ENCODE measurements around the gene MTIF2. TPM values are rescaled to one million over a fixed set of nuclear protein-coding genes. Genes with fewer than 3 reads are reported as not detected.
A peak's percentile ranks its signal among the peaks of the same experiment; 100 is the strongest.
"Not testable (repeated sequence)": the region's sequence is repeated elsewhere in the genome, so short reads cannot be mapped to it uniquely, and the experiment has no call there.

The MTIF2 gene
- total and polyA plus RNA-seq, 5 experiments from 2014 or later: 15.6 to 44.2 (median 20.6) TPM

DNA sequence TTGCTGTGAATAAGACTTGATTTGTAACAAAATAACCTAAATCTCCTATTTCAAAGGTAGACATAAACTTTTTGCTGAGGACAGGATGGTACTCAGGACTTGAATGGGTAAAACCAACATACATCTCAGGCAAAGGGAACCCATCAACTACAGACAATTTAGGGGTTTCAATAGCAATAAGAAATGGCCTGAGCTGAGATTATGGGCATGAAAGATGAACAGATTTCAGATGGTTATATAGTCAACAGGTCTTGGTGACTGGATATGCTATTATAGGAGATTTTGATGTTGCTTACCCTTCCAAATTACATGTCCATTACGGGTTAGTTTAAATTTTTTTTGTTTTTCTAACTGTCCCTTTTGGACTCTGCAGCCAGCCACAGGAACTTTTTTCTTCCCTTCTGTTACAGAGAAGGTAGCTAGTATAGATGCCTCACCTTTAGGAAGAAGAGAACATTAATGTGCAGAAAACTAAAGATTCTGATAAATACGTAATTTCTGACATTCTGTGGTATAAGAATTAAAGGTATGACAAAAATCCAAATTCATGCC is 32.0 kb downstream of the MTIF2 start:
- DNase-seq: no peak
- H3K27ac Mint-ChIP-seq: peak overlapping the region in 1 of 10 donors; percentile 6
- H3K27me3 Mint-ChIP-seq: no peaks in the 10 kb centered on the region
- peaks cover 12 to 38% (median 26%) of the 10 kb centered on the region in 4 donors for H3K4me1 Mint-ChIP-seq
- no peak overlapping the region for H3K4me3 Mint-ChIP-seq
- POLR2A ChIA-PET: interaction anchor here (0.7 to 1.6 kb wide), 3 partner anchors 12 to 188 kb away, joined by 3 to 5 read pairs (median 4); no protein-coding TSS in a partner anchor
- ATAC-seq: no peak
- H3K9me3 Mint-ChIP-seq: no peaks in the 10 kb centered on the region
- H3K36me3 Mint-ChIP-seq: peaks cover 6 to 68% (median 21%) of the 10 kb centered on the region in 3 donors

DNA sequence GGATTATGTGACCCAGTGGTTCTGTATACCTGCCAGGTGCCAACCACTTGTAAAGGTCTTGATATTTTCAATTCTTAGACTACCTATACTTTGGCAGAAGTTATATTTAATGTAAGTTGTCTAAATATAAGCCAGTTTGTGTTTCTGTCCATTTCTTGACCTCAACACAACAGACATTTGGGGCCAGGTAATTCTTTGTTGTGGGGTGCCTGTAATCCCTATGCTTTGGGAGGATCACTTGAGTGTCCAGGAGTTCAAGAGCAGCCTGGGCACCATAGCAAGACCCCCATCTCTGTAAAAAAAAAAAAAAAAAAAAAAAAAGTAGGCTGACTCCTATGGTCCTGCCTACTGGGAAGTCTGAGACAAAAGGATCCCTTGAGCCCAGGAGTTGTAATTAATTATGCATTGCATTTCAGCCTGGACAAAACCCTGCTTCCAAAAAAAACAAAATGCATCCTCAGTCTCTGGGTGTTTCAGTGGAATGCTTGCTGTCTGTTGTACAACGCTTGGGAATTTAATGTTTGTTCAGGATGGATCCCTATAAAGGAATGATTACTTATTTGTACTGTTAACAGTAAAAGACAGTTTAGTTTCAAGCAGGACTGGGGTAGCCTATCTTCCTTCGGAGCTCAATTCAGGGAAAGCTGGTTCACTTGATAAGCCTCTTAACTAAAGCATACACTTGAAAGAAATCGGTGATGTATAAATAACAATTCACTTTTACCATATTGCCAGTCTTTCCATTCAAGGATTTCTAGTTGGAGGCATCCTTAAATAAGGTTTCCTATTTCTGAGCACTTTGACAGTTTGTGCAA is 33.1 kb downstream of the MTIF2 start:
- POLR2A ChIA-PET: no interaction called here
- Mint-ChIP-seq H3K4me3 (peak overlapping the region in 1 of 10 donors; percentile 7), H3K36me3 (peaks cover 6 to 64% (median 21%) of the 10 kb centered on the region in 3 donors), H3K4me1 (peaks cover 17 to 49% (median 37%) of the 10 kb centered on the region in 4 donors), H3K9me3 (no peaks in the 10 kb centered on the region), H3K27me3 (no peaks in the 10 kb centered on the region), H3K27ac (peak overlapping the region in 8 of 10 donors; percentile 12 to 100 (median 24))
- no peak for DNase-seq
- no peak for ATAC-seq

DNA sequence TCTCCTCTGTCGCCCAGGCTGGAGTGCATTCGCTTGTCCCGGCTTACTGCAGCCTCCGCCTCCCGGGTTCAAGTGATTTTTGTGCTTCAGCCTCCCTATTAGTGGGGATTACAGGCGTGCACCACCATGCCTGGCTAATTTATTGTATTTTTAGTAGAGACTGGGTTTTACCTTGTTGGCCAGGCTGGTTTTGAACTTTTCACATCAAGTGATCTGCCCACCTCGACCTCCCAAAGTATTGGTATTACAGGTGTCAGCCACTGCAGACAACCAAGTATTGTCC is 35.4 kb downstream of the MTIF2 start:
- peaks cover 21 to 59% (median 57%) of the 10 kb centered on the region in 4 donors for H3K4me1 Mint-ChIP-seq
- H3K27ac Mint-ChIP-seq: peak overlapping the region; percentile 97 to 100 (median 99)
- DNase-seq (no peak), ATAC-seq (no peak)
- H3K36me3 Mint-ChIP-seq: peaks cover 6 to 51% (median 15%) of the 10 kb centered on the region in 3 donors
- no peaks in the 10 kb centered on the region for H3K9me3 Mint-ChIP-seq
- H3K27me3 Mint-ChIP-seq: no peaks in the 10 kb centered on the region
- POLR2A ChIA-PET: interaction anchor here (1.5 to 1.7 kb wide), 2 partner anchors 10 to 184 kb away, joined by 14 to 49 read pairs; partner anchors contain the start of gene RTN4
- H3K4me3 Mint-ChIP-seq: peak overlapping the region; percentile 96 to 100 (median 100)

DNA sequence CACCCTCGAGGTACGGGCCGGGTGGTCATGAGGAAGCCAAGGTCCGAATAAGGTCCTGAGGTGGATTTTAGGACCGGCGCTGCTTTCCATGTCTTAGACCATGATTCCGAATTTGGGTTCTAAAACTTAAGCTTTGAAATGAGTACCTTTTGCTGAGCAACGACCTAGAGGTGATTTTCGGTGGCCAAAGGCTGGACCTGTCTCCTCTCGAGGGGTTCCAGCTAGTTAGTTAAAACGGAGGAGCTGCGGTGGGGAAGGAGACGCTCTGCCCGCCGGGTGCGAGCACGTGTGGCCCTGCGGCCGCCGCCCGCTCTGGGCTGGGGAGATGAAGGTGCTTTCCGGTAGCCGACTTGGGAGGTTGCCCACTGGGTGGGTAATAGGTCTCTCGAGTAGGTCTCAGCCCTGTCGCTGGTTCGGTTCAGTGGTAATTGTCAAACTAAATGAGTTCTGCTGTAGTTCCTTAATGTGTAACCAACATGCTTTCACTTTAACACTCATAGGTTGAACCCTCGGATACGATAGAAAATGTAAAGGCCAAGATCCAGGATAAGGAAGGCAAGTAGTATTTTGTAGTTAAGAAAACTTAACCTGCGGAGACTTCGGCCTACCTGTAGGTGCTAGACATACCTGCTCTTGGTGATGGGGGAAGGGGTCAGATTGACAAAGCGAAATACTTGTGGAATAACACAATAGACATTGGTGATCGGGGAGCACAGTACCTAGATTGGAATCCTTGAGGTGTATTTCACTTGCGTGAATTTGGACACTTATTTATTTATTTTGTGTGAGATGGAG is 36.0 kb downstream of the MTIF2 start:
- POLR2A ChIA-PET: interaction anchor here (0.6 to 1.7 kb wide), 15 partner anchors 10 to 511 kb away, joined by 3 to 49 read pairs (median 4); partner anchors contain the start of genes CFAP36, MTIF2, PPP4R3B and RTN4
- DNase-seq (peak; percentile 31 to 75 (median 53)), ATAC-seq (peak; percentile 53 to 55)
- peaks cover 6 to 46% (median 15%) of the 10 kb centered on the region in 3 donors for H3K36me3 Mint-ChIP-seq
- H3K4me1 Mint-ChIP-seq: peaks cover 25 to 64% (median 62%) of the 10 kb centered on the region in 4 donors
- H3K4me3 Mint-ChIP-seq: peak overlapping the region; percentile 96 to 100 (median 100)
- no peaks in the 10 kb centered on the region for H3K27me3 Mint-ChIP-seq
- H3K27ac Mint-ChIP-seq: peak overlapping the region; percentile 97 to 100 (median 99)
- H3K9me3 Mint-ChIP-seq: peaks cover 0 to 4% (median 0%) of the 10 kb centered on the region in 9 donors

DNA sequence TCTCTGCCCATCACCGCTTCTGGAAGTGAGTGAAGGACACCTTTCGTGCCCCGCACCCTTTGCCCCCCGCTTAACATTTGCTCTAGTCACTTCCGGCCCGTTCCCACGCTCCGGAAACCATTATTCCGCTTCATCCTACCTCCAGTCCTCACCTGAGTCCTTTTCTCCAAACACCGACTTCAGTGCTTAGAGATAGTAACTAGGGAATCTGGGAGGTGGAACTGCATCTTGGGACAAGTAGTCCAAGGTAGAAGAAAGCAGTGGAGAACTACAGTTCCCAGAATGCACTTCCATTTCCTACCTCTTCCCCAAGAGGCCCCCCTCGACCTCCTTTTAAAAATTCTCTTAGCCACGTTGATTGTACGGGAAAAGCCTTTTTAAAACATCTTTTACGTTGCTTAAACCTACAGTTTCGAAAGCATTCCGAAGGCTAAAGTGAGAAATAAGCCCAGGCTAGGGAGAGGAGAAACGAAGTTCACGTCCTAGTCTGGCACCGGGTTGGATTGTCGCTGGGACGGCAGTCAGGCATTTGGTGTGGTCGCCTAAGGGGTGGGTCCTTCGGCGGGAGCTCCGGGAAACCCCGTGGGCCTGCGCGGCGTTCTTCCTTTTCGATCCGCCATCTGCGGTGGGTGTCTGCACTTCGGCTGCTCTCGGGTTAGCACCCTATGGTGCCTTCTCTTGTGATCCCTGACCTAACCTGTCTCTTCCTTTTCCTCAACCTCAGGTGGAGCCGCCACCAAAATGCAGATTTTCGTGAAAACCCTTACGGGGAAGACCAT is 36.8 kb downstream of the MTIF2 start, which contains the start of the genes CLHC1 and RPS27A:
TSS of gene CLHC1 (minus strand) at position 210 of the 779 bp plus-strand sequence. CDS start 9,882 bp downstream, outside the sequence.
TSS of gene RPS27A (plus strand) at position 605 of the 779 bp plus-strand sequence. CDS start at position 742, 137 bp downstream.
- peaks cover 6 to 40% (median 15%) of the 10 kb centered on the region in 3 donors for H3K36me3 Mint-ChIP-seq
- H3K4me3 Mint-ChIP-seq: peak within 1 kb of the TSS; percentile 96 to 100 (median 100)
- H3K9me3 Mint-ChIP-seq: peaks cover 0 to 10% (median 0%) of the 10 kb centered on the region in 9 donors
- no peaks in the 10 kb centered on the region for H3K27me3 Mint-ChIP-seq
- H3K4me1 Mint-ChIP-seq: peaks cover 30 to 69% (median 68%) of the 10 kb centered on the region in 4 donors
- ATAC-seq: peak; percentile 84 to 90
- H3K27ac Mint-ChIP-seq: peak within 1 kb of the TSS; percentile 97 to 100 (median 99)
- POLR2A ChIA-PET: interaction anchor here (0.6 to 1.9 kb wide), 16 partner anchors 9 to 510 kb away, joined by 3 to 49 read pairs (median 5); partner anchors contain the start of genes CFAP36, MTIF2, PPP4R3B and RTN4
- DNase-seq: peak; percentile 85 to 99 (median 92)

DNA sequence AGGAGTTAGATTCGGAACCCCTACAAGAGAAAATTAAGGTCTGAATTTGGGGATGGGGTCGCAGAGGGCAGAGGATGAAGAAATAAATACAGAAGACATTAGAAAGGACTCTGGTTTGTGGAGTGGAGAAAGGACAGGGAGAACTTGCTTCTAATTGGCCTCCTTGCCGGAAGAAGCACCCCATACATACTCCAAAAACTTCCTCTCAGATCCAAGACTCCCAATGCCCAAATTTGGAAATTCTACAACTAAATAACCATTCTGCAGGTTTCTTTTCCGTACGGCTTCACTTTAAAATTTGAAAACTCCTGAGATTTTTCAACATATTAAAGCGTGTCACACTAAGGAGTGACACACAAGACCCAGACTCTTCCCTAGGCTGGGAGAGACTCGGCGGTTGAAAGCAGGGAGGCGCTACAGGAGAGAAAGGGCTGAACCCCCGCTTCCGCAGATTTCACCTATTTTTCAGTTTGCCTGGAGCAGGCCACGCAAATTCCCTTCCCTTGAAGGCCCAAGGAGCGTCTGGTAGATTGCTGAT is 37.4 kb downstream of the MTIF2 start:
- Mint-ChIP-seq H3K36me3 (peaks cover 6 to 37% (median 15%) of the 10 kb centered on the region in 3 donors), H3K27ac (peak overlapping the region; percentile 97 to 100 (median 99)), H3K9me3 (peaks cover 0 to 10% (median 0%) of the 10 kb centered on the region in 9 donors), H3K4me1 (peaks cover 30 to 69% (median 67%) of the 10 kb centered on the region in 4 donors), H3K27me3 (no peaks in the 10 kb centered on the region), H3K4me3 (peak overlapping the region; percentile 96 to 100 (median 100))
- ATAC-seq (no peak), DNase-seq (no peak)
- POLR2A ChIA-PET: interaction anchor here (1.9 kb wide), 1 partner anchor 54 kb away, joined by 6 read pairs; no protein-coding TSS in a partner anchor

DNA sequence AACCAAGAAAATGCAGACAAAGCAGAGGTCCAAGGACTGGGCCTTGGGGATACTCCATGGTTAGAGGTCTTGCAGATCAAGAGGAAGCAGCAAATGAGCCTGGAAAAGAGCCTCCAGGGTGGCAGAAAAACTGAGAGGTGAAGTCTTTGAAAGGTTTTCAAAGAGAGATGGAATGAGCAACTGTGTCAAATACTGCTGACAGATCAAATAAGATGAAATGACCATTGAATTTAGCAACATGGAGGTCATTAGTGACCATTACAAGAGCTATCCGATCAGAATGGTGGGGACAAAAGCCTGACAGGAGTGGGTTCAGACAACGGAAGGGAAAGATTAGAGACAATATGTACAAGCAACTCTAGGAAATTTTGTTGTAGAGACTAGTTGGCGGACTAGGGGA is 38.5 kb downstream of the MTIF2 start:
- H3K4me1 Mint-ChIP-seq: peaks cover 31 to 66% (median 64%) of the 10 kb centered on the region in 4 donors
- H3K9me3 Mint-ChIP-seq: peaks cover 0 to 10% (median 0%) of the 10 kb centered on the region in 9 donors
- peak overlapping the region; percentile 53 to 100 (median 100) for H3K4me3 Mint-ChIP-seq
- peaks cover 6 to 27% (median 10%) of the 10 kb centered on the region in 3 donors for H3K36me3 Mint-ChIP-seq
- ATAC-seq: no peak
- no peaks in the 10 kb centered on the region for H3K27me3 Mint-ChIP-seq
- POLR2A ChIA-PET: interaction anchor here (0.6 to 1.9 kb wide), 5 partner anchors 9 to 326 kb away, joined by 3 to 7 read pairs (median 6); partner anchors contain the start of gene CFAP36
- no peak for DNase-seq
- H3K27ac Mint-ChIP-seq: peak overlapping the region; percentile 12 to 100 (median 92)

DNA sequence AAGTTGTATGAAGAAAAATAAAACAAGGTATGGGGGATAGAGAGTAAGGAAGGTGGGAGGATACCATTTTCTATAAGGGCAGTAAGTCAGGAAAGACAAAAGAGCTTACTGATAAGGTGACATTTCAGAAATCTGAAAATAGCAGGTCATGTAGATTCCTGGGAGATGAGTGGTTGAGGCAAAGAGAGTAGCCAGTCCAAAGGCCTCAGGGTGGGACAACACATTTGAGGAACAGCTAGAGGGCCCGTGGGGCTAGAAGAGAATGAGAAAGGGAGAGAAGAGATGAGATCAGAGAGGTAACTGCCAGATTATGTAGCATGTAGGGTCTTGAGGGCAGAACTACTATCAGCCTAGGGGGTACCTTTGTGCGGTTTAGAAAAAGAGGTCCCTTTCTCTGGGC is 39.8 kb downstream of the MTIF2 start:
- peaks cover 0 to 10% (median 0%) of the 10 kb centered on the region in 9 donors for H3K9me3 Mint-ChIP-seq
- POLR2A ChIA-PET: interaction anchor here (0.6 to 1.5 kb wide), 6 partner anchors 17 to 1113 kb away, joined by 3 to 8 read pairs (median 4); partner anchors contain the start of gene CFAP36
- H3K4me1 Mint-ChIP-seq: peaks cover 27 to 60% (median 54%) of the 10 kb centered on the region in 4 donors
- H3K4me3 Mint-ChIP-seq: peak overlapping the region in 5 of 10 donors; percentile 1 to 48 (median 4)
- peaks cover 2 to 13% (median 6%) of the 10 kb centered on the region in 3 donors for H3K36me3 Mint-ChIP-seq
- DNase-seq (no peak), ATAC-seq (no peak)
- H3K27me3 Mint-ChIP-seq: no peaks in the 10 kb centered on the region
- H3K27ac Mint-ChIP-seq: peak overlapping the region in 9 of 10 donors; percentile 5 to 88 (median 50)

DNA sequence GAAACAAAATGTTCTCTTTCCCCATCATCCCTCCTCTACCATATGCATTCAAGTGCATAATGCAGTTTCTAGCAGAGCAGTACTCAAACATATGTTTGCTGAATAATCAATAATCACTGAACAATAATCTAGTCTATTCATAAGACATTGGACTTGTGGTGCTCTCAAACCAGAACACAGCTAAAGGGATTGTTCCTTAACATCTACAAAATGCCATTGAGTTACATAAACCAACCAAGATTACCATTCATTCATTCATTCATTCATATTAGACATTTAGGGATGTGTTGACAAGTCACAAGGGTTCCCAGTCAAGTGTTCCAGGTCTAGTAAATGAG is 40.8 kb downstream of the MTIF2 start:
- Mint-ChIP-seq H3K36me3 (peaks cover 0 to 4% (median 3%) of the 10 kb centered on the region in 3 donors), H3K4me3 (peak overlapping the region; percentile 4 to 74 (median 62)), H3K27me3 (no peaks in the 10 kb centered on the region), H3K27ac (peak overlapping the region; percentile 75 to 94 (median 87)), H3K9me3 (peaks cover 0 to 10% (median 0%) of the 10 kb centered on the region in 9 donors), H3K4me1 (peaks cover 23 to 50% (median 45%) of the 10 kb centered on the region in 4 donors)
- POLR2A ChIA-PET: interaction anchor here (0.5 to 1.2 kb wide), 3 partner anchors 18 to 291 kb away, joined by 3 to 4 read pairs (median 4); partner anchors contain the start of gene CFAP36
- no peak for DNase-seq
- no peak for ATAC-seq

DNA sequence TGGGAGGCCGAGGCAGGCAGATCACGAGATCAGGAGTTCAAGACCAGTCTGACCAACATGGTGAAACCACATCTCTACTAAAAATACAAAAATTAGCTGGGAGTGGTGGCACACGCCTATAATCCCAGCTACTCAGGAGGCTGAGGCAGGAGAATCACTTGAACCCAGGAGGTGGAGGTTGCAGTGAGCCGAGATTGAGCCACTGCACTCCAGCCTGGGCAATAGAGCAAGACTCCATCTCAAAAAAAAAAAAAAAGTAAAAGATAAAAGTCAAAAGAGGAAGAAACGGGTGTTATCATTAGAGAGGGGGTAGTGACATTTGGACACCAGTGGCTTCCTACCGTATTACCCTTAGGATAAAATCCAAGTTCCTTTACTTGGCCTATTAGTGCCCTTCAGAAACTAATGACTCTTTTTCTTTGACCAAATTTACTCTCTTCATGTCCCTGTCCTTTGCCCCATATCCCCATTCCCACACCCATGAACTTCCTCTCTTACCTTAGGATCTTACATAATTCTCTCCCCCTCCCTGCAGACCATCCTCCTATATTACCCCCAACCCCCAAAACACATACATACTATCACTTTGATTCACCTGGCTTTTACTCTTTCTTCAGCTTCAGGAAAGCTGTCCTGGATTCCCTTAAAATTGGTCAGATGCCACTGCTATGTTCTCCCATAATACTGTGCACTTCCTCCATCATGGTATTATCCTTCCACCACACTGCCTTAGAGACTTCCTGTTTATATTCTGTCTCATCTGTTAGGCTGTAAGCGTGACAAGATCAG is 41.4 kb downstream of the MTIF2 start:
- Mint-ChIP-seq H3K4me3 (peak overlapping the region; percentile 4 to 74 (median 62)), H3K9me3 (peaks cover 0 to 10% (median 0%) of the 10 kb centered on the region in 9 donors), H3K27ac (peak overlapping the region; percentile 75 to 94 (median 87)), H3K4me1 (peaks cover 21 to 52% (median 46%) of the 10 kb centered on the region in 4 donors)
- H3K36me3 Mint-ChIP-seq, ATAC-seq, H3K27me3 Mint-ChIP-seq: not testable (repeated sequence)
- peak in 2 of 10 donors; percentile 12 to 25 for DNase-seq
- POLR2A ChIA-PET: interaction anchor here (0.5 to 1.2 kb wide), 3 partner anchors 27 to 292 kb away, joined by 3 to 4 read pairs (median 3); partner anchors contain the start of gene CFAP36
